MCF 10A (cell line): ENCODE data around the gene MAP3K4. TPM values are rescaled to one million over a fixed set of nuclear protein-coding genes. Genes with fewer than 3 reads are reported as not detected.

Experiments used
- BruUV-seq: library from RNA; stranded (reverse); fragments of 400-500 nt; replicated peaks from 2 replicates; lab custom pipeline; 2021; lab: Mats Ljungman, UMichigan
- CTCF ChIA-PET: fragments of 300-600 bp; sonication (Branson Sonifier 250); formaldehyde crosslinking; extraction: SDS; loops from one replicate; lab custom pipeline; 2021; ENCODE audit warnings: antibody characterized with exemption, inconsistent platforms; lab: Yijun Ruan, JAX
- POLR2A ChIA-PET: fragments of 300-600, 350-650 bp; sonication (Branson Sonifier 250); formaldehyde crosslinking; extraction: SDS; loops from one replicate; lab custom pipeline; 2020; ENCODE audit warnings: antibody characterized with exemption, inconsistent platforms; lab: Yijun Ruan, JAX
- DNase-seq: peaks from one replicate; pipeline ENCODE4 v3.0.0-alpha.2; 2018; ENCODE audit not compliant: unreplicated experiment
- H3K27ac Mint-ChIP-seq: one replicate; pipeline ENCODE4 v1.8.0; 2022; ENCODE audit warnings: mild to moderate bottlenecking, low read depth, mixed read lengths; ENCODE audit not compliant: unreplicated experiment
- H3K27me3 Mint-ChIP-seq: one replicate; pipeline ENCODE4 v1.8.0; 2022; ENCODE audit warnings: mixed read lengths; ENCODE audit not compliant: insufficient read depth, unreplicated experiment
- H3K36me3 Mint-ChIP-seq: one replicate; pipeline ENCODE4 v1.8.0; 2022; ENCODE audit warnings: mild to moderate bottlenecking, moderate library complexity, mixed read lengths; ENCODE audit not compliant: insufficient read depth, unreplicated experiment
- H3K4me1 Mint-ChIP-seq: one replicate; pipeline ENCODE4 v1.8.0; 2022; ENCODE audit warnings: mixed read lengths; ENCODE audit not compliant: insufficient read depth, unreplicated experiment
- H3K4me3 Mint-ChIP-seq: one replicate; pipeline ENCODE4 v1.8.0; 2022; ENCODE audit warnings: mild to moderate bottlenecking, moderate library complexity, mixed read lengths; ENCODE audit not compliant: unreplicated experiment
- H3K9me3 Mint-ChIP-seq: one replicate; pipeline ENCODE4 v1.8.0; 2022; ENCODE audit warnings: mixed read lengths; ENCODE audit not compliant: unreplicated experiment
- intact Hi-C: fragments of 100-400 bp; cut with micrococcal nuclease; formaldehyde crosslinking; loops from 2 replicates; pipeline ENCODE4 v1.14.1; 2022
- total RNA-seq: library from RNA; stranded (reverse); gene quantifications from 2 replicates; pipeline ENCODE4 v1.2.3, GENCODE V29; 2022
- TF ChIP-seq, protein P1 (sequence below): fragments of 200-600 bp; IDR thresholded peaks from one replicate; pipeline ENCODE4 v1.8.0; 2022; ENCODE audit warnings: antibody characterized with exemption, mild to moderate bottlenecking; ENCODE audit not compliant: unreplicated experiment

MAP3K4 gene
- total RNA-seq, 1 experiment from 2014 or later, result 38.7 TPM

DNA sequence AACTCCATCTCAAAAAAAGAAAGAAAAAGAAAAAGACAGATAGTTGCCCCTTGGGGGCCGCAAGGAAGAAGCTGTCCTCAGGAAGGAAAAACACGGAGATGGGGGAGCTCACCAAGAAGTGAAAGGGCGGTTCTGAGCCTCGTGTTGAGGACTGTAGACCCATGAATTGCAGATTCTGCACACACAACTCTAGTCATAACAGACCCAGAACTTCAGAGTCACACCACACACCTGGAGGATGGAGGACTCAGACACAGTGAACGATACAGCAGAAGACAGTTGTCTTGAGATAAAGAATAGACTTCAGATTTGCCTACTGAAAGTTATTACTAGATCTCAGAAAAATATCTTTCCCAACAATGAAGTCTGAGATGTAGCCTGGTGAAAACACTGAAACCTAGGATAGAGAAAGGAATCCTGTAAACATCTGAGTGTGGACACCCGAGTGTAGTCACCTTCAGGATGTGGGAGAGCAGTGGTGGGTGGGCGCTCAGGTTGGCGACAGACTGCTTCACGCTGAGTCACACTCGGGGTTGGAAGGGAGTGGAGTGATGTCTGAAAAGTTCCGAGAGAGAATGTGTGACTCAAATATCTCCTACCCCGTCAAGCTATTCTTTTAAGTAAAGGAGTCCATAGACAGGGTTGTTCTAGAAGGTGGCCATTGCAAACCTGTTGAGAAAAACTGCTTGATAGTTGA lies 88.1 kb downstream of the MAP3K4 start:
- Mint-ChIP-seq H3K27ac (peak overlapping the region; percentile 13), H3K27me3 (no peaks in the 10 kb centered on the region), H3K4me1 (peaks cover 10% of the 10 kb centered on the region), H3K36me3 (no peaks in the 10 kb centered on the region), H3K9me3 (no peaks in the 10 kb centered on the region), H3K4me3 (no peak overlapping the region)
- no TSS peak for BruUV-seq
- TF ChIP-seq, protein P1, sequence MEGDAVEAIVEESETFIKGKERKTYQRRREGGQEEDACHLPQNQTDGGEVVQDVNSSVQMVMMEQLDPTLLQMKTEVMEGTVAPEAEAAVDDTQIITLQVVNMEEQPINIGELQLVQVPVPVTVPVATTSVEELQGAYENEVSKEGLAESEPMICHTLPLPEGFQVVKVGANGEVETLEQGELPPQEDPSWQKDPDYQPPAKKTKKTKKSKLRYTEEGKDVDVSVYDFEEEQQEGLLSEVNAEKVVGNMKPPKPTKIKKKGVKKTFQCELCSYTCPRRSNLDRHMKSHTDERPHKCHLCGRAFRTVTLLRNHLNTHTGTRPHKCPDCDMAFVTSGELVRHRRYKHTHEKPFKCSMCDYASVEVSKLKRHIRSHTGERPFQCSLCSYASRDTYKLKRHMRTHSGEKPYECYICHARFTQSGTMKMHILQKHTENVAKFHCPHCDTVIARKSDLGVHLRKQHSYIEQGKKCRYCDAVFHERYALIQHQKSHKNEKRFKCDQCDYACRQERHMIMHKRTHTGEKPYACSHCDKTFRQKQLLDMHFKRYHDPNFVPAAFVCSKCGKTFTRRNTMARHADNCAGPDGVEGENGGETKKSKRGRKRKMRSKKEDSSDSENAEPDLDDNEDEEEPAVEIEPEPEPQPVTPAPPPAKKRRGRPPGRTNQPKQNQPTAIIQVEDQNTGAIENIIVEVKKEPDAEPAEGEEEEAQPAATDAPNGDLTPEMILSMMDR, result no peak
- intact Hi-C loops, result no loop called here
- peak; percentile 54 for DNase-seq
- ChIA-PET CTCF (interaction anchor here (0.5 to 1.2 kb wide), 2 partner anchors 33 to 329 kb away, joined by 3 to 4 read pairs; no protein-coding TSS in a partner anchor), POLR2A (no interaction called here)

DNA sequence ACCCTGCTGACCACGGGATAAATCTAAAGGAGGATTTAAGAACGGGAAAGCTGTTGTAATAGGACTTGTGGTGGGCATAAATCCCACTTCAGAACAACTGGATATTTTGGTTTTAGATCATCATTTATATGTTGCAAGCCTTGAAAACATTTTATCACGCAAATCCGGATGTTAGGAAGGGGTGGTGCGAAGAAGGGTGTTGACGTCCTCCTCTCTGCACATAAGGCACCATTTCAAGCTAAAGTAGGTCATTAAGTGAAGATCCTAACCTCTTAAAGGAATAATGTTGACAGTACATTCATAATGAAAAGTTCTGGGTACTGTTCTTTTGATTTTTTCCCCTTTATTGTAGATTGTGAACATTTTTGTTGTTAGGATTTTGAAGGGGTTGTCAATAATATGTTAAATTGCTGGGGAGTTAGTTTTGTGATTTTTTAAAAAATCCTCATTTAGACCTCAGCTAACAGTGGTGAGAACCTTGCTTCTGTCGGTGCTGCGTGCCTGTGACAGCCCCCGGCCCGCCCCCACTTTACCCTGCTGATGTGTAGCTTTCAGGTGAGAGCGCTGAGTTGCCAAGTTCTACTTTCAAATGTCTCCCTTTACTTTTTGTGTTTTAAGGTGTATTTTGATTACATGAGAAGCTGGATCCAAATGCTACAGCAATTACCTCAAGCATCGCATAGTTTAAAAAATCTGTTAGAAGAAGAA lies 88.8 kb downstream of the MAP3K4 start:
- no peaks in the 10 kb centered on the region for H3K36me3 Mint-ChIP-seq
- peaks cover 10% of the 10 kb centered on the region for H3K4me1 Mint-ChIP-seq
- ChIA-PET POLR2A (interaction anchor here (1.2 kb wide), 1 partner anchor 27 kb away, joined by 5 read pairs; no protein-coding TSS in a partner anchor), CTCF (interaction anchor here (0.5 to 1.2 kb wide), 4 partner anchors 34 to 330 kb away, joined by 3 to 4 read pairs (median 3); no protein-coding TSS in a partner anchor)
- BruUV-seq, result no TSS peak
- no peak overlapping the region for H3K4me3 Mint-ChIP-seq
- intact Hi-C loops, result no loop called here
- H3K27me3 Mint-ChIP-seq, result no peaks in the 10 kb centered on the region
- peak overlapping the region; percentile 13 for H3K27ac Mint-ChIP-seq
- TF ChIP-seq, protein P1, result no peak
- no peak for DNase-seq
- no peaks in the 10 kb centered on the region for H3K9me3 Mint-ChIP-seq

DNA sequence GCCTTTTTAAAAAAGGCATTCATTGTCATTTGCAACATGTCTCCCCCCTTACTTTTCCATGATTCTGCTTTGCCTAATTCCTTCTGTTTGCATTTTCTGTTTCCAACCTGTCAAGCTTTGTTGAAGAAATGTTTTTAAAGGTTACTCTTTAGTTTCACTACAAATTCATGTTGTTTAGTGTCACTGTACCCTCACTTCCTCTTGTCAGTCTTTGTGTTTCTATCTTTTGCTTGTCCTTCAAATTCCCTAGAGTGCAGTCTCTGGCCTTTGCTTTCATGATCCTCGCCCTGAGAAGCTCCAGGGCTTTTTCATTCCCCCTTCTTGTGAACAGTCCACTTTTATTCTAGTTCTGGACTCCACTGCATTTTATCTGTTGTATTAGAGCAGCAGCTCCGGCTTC lies 90.6 kb downstream of the MAP3K4 start:
- ChIA-PET CTCF (interaction anchor here (1.2 kb wide), 1 partner anchor 15 kb away, joined by 3 read pairs; no protein-coding TSS in a partner anchor), POLR2A (no interaction called here)
- no peaks in the 10 kb centered on the region for H3K36me3 Mint-ChIP-seq
- no TSS peak for BruUV-seq
- H3K4me3 Mint-ChIP-seq, result no peak overlapping the region
- TF ChIP-seq, protein P1, result no peak
- no peaks in the 10 kb centered on the region for H3K27me3 Mint-ChIP-seq
- H3K4me1 Mint-ChIP-seq, result peaks cover 10% of the 10 kb centered on the region
- DNase-seq, result no peak
- H3K27ac Mint-ChIP-seq, result no peak overlapping the region
- intact Hi-C loops, result no loop called here
- H3K9me3 Mint-ChIP-seq, result no peaks in the 10 kb centered on the region

DNA sequence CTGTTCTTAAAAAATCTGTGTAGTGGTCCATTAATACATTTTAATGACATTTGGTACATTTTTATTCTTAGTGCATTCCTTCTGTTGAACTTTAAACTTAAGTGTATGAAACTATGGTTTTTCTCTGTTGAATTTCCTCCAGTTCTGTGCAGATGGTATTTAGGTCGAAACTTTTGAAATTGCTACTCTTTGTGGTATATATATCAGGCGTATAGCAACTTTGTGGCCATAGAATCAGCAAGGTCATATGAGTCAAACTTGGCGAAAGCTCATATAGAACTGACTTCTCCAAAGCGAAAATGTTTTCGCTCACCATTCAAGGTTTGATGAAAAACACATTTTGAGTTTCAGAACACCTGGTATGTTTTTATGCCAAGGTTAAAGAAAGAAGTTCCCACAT lies 93.7 kb downstream of the MAP3K4 start:
- no peaks in the 10 kb centered on the region for H3K27me3 Mint-ChIP-seq
- peaks cover 18% of the 10 kb centered on the region for H3K36me3 Mint-ChIP-seq
- no TSS peak for BruUV-seq
- H3K9me3 Mint-ChIP-seq, result no peaks in the 10 kb centered on the region
- TF ChIP-seq, protein P1, result no peak
- intact Hi-C loops, result no loop called here
- no peak overlapping the region for H3K4me3 Mint-ChIP-seq
- DNase-seq, result no peak
- no peak overlapping the region for H3K27ac Mint-ChIP-seq
- ChIA-PET CTCF (interaction anchor here (1.3 kb wide), 1 partner anchor 286 kb away, joined by 6 read pairs; no protein-coding TSS in a partner anchor), POLR2A (interaction anchor here (1.2 to 1.7 kb wide), 2 partner anchors 9 to 154 kb away, joined by 3 to 4 read pairs; no protein-coding TSS in a partner anchor)
- peaks cover under 1% of the 10 kb centered on the region for H3K4me1 Mint-ChIP-seq
